BE2C (cell line): Measurements from ENCODE around the gene CPNE4.
A peak's percentile ranks its signal among the peaks of the same experiment; 100 is the strongest.

Experiments
- DNase-seq: peaks from one replicate; pipeline ENCODE4 v3.0.0-alpha.2; 2020
- H3K27me3 ChIP-seq: fragments of 250-450 bp; sonication (Bioruptor Pico); 2 replicates; pipeline ENCODE4 v1.5.1; 2020; ENCODE audit warnings: mild to moderate bottlenecking
- H3K36me3 ChIP-seq: fragments of 250-450 bp; sonication (Bioruptor Pico); 2 replicates; pipeline ENCODE4 v1.5.1; 2020; ENCODE audit warnings: mild to moderate bottlenecking
- H3K4me1 ChIP-seq: fragments of 250-450 bp; sonication (Bioruptor Pico); 2 replicates; pipeline ENCODE4 v1.5.1; 2020
- H3K4me3 ChIP-seq: 2 replicates; pipeline ENCODE4 v1.5.1; 2011; ENCODE audit warnings: low read depth, low read length
- H3K9me3 ChIP-seq: fragments of 250-450 bp; sonication (Bioruptor Pico); 2 replicates; pipeline ENCODE4 v1.5.1; 2020
- TF ChIP-seq, protein P1 (sequence below): IDR thresholded peaks from 2 replicates; pipeline ENCODE4 v1.5.1; 2012; ENCODE audit warnings: mild to moderate bottlenecking, low read depth, low read length

The CPNE4 gene

DNA sequence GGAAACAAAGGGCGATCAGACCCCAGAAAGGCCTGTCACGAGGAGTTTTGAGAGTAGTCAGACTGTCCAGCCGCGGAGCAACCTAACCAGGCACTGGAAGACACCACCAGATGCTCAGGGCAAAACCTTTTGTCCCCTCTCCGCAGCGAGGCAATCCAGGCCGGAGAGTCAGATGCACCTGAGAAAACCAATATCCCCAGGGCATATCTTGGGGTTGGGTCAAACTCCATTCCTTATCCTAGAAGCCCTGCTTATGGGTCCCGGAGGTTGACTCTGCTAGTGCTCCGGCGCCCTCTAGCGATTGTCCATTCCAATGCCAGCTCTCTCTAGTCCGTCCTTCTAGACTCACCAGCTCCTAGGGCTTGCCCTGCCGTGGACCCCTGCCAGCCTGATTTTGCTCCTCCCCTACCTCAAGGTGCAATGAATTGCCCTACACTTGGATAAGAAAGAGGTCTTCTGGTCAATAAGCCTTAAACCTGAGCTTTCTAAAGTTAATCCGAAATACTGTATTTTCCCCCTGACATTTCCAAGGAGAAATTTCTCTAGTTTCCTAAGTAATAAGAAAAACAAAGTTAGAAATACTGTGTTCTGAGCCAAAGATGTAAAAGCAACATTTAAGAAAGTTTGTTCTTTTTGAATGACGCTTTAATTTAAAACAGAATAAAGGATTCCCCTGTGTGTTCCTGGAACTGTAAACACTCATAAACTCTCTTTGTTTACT is 5.5 kb downstream of the CPNE4 start:
- peak; percentile 91 for DNase-seq
- Histone ChIP-seq H3K4me3 (no peak overlapping the region), H3K4me1 (0 out of 2 replicates have a peak, but pooled peaks cover 2% of the 10 kb centered on the region), H3K9me3 (no peaks in the 10 kb centered on the region), H3K27me3 (no peaks in the 10 kb centered on the region), H3K36me3 (no peaks in the 10 kb centered on the region)
- TF ChIP-seq, protein P1, sequence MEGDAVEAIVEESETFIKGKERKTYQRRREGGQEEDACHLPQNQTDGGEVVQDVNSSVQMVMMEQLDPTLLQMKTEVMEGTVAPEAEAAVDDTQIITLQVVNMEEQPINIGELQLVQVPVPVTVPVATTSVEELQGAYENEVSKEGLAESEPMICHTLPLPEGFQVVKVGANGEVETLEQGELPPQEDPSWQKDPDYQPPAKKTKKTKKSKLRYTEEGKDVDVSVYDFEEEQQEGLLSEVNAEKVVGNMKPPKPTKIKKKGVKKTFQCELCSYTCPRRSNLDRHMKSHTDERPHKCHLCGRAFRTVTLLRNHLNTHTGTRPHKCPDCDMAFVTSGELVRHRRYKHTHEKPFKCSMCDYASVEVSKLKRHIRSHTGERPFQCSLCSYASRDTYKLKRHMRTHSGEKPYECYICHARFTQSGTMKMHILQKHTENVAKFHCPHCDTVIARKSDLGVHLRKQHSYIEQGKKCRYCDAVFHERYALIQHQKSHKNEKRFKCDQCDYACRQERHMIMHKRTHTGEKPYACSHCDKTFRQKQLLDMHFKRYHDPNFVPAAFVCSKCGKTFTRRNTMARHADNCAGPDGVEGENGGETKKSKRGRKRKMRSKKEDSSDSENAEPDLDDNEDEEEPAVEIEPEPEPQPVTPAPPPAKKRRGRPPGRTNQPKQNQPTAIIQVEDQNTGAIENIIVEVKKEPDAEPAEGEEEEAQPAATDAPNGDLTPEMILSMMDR = peak; percentile 99

DNA sequence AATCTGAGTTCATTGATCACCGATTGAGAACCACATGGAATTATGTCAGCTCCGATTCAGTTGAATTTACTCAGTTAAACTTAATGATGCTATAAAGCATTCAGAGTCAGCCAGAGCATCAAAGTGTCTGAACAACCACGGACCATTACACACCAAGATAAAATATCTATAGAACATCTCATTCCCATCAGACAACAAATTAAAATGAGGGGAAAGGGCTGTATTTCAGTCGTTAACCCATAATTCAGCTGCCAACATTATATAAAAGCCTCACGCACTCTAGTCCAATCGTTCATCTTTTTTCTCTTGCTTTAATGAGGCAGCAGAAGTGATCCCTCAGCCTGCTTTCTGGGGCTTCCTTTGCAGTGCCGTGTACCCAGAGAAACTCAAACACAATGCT is 11.9 kb downstream of the CPNE4 start:
- TF ChIP-seq, protein P1 = no peak
- no peak overlapping the region for H3K4me3 ChIP-seq
- DNase-seq = no peak

DNA sequence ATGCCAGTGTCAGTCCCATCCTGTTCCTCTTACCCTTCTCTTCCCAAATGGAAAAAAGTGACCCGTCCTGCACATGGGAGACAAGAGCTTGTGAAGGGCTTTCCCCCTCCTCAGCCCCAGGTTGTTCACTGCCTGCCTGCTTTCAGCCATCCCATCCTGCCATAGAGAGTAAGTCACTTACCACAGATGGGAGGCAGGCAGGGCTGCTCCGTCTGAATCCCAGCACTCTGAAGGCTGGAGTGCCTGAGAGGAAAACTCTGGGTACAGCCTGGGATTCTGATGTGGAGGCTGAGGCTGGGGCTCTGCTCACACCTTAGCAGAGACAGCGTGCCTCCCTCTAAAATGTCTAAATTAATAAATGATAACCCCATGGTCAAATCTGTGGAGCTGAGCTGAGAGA is 14.8 kb downstream of the CPNE4 start:
- Histone ChIP-seq H3K4me3 (no peak overlapping the region), H3K36me3 (no peaks in the 10 kb centered on the region), H3K9me3 (no peaks in the 10 kb centered on the region), H3K4me1 (no peaks in the 10 kb centered on the region), H3K27me3 (no peaks in the 10 kb centered on the region)
- no peak for DNase-seq
- TF ChIP-seq, protein P1 = no peak

More for the DNA sequence above, 11.9 kb downstream of the CPNE4 start:
- H3K9me3 ChIP-seq = no peaks in the 10 kb centered on the region
- no peaks in the 10 kb centered on the region for H3K36me3 ChIP-seq
- H3K27me3 ChIP-seq = no peaks in the 10 kb centered on the region
- no peaks in the 10 kb centered on the region for H3K4me1 ChIP-seq

DNA sequence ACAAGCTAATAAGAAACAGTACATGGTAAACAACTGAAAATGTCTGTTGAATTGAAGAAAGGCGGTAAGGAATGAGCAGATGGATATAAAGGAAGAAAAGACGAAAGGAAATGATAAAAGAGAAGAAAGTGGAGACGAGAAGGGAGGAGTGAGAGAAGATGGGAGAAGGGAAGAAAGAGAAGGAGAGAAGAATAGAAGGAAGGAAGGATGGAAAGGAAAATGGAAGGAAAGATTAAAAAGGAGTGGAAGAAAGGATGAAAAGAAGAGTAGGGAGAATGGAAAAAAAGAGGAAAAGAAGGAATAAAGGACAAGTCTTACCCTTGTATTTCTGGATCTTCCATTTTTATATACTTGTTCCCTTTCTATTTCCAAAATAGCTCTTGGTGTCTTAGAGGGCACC is 17.7 kb downstream of the CPNE4 start:
- H3K4me3 ChIP-seq = no peak overlapping the region
- TF ChIP-seq, protein P1 = no peak
- no peaks in the 10 kb centered on the region for H3K27me3 ChIP-seq
- no peak for DNase-seq
- no peaks in the 10 kb centered on the region for H3K36me3 ChIP-seq
- H3K4me1 ChIP-seq = no peaks in the 10 kb centered on the region
- H3K9me3 ChIP-seq = no peaks in the 10 kb centered on the region

DNA sequence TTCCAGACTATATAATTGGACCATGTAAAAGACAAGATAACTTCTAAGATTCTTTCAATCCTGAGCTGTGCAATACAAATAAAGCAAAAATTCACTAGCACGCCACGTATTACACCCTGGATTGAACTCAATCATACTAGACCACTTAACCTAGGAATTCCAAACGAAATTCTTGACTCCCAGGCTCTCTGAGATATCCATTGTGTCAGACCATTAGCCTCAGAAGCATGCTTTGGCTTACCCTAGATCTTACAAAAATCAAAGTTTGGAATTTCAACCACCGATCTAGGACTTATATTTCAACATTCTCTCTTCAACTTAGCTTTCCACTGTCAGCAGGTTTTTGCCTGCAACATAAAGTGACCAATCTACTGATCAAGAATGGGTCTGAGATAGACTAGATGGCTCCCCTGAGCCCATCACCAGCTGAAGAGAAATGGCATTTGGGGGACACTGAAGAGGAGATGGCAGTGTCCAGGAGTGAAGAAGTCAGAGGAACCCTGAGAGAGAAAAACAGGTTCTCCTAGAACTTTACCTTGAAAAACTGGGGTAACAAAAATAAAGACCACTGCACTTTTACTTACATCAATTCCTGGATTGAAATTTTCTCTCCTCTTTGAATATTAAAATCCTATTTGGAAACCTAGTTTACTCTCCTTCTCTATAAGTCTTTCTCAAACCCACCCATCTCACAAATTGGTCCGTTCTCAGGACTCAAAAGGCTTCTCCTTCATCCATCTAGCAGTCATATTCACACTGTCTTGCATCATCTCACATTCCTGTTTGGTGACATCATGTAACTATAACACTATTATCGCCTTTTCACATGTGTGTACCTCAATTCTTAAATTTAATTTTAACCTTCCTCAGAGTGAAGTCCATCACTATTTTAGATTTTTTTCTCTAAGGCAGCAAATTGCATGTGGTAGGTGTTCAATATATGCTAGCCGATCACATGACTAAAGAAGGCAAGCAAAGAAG is 18.5 kb downstream of the CPNE4 start:
- Histone ChIP-seq H3K27me3 (no peaks in the 10 kb centered on the region), H3K9me3 (no peaks in the 10 kb centered on the region), H3K4me3 (no peak overlapping the region), H3K36me3 (no peaks in the 10 kb centered on the region), H3K4me1 (no peaks in the 10 kb centered on the region)
- DNase-seq = no peak
- TF ChIP-seq, protein P1 = no peak
